ENCODE measurements around the gene ZDHHC19. TPM values are rescaled to one million over a fixed set of nuclear protein-coding genes. Genes with fewer than 3 reads are reported as not detected.
"Not testable (repeated sequence)": the region's sequence is repeated elsewhere in the genome, so short reads cannot be mapped to it uniquely, and the experiment has no call there.

ZDHHC19 gene
- total RNA-seq, 1 donor from 2014 or later: not detected

DNA sequence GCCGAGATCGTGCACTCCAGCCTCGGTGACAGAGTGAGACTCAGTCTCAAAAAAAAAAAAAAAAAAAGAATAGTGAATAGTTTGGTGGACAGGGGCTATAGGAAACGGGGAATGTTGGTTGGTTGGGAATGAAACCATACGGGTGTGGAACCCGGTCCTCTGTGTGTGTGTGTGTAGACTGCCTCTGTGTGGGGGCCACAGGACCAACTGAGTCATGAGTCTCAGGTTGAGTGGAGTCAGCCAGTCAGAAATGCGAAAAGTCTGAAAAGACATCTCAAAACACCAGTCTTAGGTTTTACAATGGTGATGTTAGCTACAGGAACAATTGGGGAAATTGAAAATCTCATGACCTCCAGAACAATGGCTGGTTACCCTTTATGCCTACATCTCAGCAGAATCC, 44.5 kb downstream of the ZDHHC19 start:
- Histone ChIP-seq H3K36me3 (no peaks in the 10 kb centered on the region), H3K27ac (no peak overlapping the region), H3K4me1 (peaks cover 8% of the 10 kb centered on the region), H3K9me3 (no peaks in the 10 kb centered on the region), H3K27me3 (no peaks in the 10 kb centered on the region), H3K4me3 (no peak overlapping the region)
- DNase-seq (ENCODE audit: extremely low spot score in 2 of 2): no peak
- intact Hi-C loops (cut with DNase I): no loop called here
- no peak for TF ChIP-seq POLR2A (IDR thresholded peaks at IDR 0.05)
- TF ChIP-seq, protein P1, sequence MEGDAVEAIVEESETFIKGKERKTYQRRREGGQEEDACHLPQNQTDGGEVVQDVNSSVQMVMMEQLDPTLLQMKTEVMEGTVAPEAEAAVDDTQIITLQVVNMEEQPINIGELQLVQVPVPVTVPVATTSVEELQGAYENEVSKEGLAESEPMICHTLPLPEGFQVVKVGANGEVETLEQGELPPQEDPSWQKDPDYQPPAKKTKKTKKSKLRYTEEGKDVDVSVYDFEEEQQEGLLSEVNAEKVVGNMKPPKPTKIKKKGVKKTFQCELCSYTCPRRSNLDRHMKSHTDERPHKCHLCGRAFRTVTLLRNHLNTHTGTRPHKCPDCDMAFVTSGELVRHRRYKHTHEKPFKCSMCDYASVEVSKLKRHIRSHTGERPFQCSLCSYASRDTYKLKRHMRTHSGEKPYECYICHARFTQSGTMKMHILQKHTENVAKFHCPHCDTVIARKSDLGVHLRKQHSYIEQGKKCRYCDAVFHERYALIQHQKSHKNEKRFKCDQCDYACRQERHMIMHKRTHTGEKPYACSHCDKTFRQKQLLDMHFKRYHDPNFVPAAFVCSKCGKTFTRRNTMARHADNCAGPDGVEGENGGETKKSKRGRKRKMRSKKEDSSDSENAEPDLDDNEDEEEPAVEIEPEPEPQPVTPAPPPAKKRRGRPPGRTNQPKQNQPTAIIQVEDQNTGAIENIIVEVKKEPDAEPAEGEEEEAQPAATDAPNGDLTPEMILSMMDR (IDR thresholded peaks at IDR 0.05): no peak
- TF ChIP-seq POLR2AphosphoS5 (IDR thresholded peaks at IDR 0.05; ENCODE audit: insufficient read depth in 1 of 2, low read depth in 1 of 2): no peak

DNA sequence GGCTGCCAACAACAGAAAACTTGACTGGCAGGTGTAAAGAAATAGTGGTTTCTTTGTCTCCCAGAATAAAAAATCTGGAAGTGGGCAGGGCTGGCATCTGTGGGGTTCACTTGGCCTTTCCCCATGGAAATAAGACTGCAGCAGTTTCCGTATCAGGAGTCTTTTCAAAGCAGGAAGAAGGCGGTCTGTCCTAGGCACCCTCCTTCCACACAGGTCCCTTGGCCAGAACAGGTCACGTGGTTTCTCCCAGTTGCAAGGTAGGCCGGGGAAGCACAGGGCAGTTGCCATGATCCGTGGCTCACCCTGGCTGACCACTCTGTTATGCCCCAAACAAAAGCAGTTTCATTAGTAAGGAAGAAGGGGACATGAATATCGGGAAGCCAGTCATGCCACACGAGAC, 45.4 kb downstream of the ZDHHC19 start:
- Histone ChIP-seq H3K4me3 (no peak overlapping the region), H3K9me3 (no peaks in the 10 kb centered on the region), H3K27ac (no peak overlapping the region), H3K36me3 (no peaks in the 10 kb centered on the region), H3K27me3 (no peaks in the 10 kb centered on the region), H3K4me1 (peaks cover 8% of the 10 kb centered on the region)
- TF ChIP-seq POLR2AphosphoS5 (IDR thresholded peaks at IDR 0.05; ENCODE audit: insufficient read depth in 1 of 2, low read depth in 1 of 2) (no peak), POLR2A (IDR thresholded peaks at IDR 0.05) (no peak)
- TF ChIP-seq, protein P1 (IDR thresholded peaks at IDR 0.05): no peak
- DNase-seq (ENCODE audit: extremely low spot score in 2 of 2): no peak
- intact Hi-C loops (cut with DNase I): no loop called here

DNA sequence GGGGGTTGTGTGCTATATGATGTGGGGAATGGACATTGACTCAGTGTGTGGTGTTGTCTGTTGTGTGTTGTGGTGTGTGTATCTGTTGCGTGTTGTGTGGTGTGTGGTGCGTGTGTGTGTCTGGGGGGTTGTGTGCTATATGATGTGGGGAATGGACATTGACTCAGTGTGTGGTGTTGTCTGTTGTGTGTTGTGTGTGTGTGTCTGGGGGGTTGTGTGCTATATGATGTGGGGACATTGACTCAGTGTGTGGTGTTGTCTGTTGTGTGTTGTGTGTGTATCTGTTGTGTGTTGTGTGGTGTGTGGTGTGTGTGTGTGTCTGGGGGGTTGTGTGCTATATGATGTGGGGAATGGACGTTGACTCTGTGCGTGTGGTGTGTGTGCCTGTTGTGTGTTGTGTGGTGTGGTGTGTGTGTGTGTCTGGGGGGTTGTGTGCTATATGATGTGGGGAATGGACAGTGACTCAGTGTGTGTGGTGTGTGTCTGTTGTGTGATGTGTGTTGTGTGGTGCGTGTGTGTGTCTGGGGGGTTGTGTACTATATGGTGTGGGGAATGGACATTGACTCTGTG, 46.1 kb downstream of the ZDHHC19 start:
- H3K27me3 ChIP-seq; H3K9me3 ChIP-seq; DNase-seq (ENCODE audit: extremely low spot score in 2 of 2); H3K4me1 ChIP-seq; H3K27ac ChIP-seq; H3K4me3 ChIP-seq; intact Hi-C loops (cut with DNase I); H3K36me3 ChIP-seq: not testable (repeated sequence)

DNA sequence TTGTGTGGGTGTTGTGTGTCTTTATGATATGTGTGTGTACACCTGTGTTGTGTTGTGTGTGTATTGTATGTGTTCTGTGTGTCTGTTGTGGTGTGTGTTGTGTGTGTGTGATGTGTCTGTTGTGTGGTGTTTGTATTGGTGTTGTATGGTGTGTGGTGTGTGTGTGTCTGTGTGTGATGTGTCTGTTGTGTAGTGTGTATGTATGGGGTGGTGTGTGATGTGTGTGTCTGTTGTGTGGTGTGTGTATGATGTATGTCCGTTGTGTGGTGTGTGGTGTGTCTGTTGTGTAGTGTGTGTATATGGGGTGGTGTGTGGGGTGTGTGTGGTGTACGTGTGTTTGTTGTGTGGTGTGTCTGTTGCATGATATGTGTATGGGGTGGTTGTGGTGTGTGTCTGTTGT, 46.6 kb downstream of the ZDHHC19 start:
- TF ChIP-seq, protein P1 (IDR thresholded peaks at IDR 0.05): no peak
- TF ChIP-seq POLR2AphosphoS5 (IDR thresholded peaks at IDR 0.05; ENCODE audit: insufficient read depth in 1 of 2, low read depth in 1 of 2): no peak
- TF ChIP-seq POLR2A (IDR thresholded peaks at IDR 0.05): no peak
- H3K27ac ChIP-seq: no peak overlapping the region
- no peaks in the 10 kb centered on the region for H3K9me3 ChIP-seq
- peaks cover 8% of the 10 kb centered on the region for H3K4me1 ChIP-seq
- no peaks in the 10 kb centered on the region for H3K36me3 ChIP-seq
- intact Hi-C loops (cut with DNase I): no loop called here
- H3K4me3 ChIP-seq: no peak overlapping the region
- DNase-seq (ENCODE audit: extremely low spot score in 2 of 2): no peak
- H3K27me3 ChIP-seq: no peaks in the 10 kb centered on the region

DNA sequence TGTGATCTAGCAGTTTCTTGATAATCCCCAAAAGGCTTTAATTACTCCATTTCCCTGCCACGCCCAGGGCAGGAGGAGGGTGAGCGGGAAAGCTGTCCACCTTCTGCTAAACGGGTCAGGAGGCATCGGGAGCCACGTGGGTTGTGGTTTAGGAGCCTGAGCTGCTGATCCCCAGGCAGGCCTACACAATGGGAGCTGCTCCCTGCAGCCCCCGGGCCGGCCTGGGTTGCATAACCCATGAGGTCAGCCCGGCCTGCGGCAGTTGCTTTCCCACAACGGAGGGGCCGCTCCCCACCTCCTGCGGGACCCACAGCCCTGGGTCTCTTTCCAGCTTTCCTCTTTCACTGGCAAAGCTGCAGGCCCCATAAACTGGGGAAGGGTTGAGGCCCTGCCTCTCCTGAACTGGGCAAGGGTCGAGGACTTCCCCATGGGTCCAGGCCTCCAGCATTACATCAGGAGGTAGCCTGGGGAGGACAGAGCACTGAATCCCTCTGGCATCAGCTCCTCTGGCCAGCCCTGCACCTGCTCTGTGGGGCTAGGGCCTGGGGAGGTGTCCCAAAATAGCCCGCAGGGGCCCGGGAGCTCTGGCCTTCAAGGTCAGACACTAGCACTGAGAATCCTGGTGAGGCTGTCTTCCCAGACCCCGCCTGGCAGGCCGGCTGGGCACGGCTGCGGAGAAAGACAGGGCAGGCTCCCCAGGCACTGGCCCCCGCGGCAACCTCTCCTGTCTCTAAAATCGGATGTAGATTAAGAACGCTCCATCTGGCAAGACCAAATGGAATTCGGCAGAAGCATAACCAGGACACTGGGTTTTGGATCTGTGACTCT, 47.3 kb downstream of the ZDHHC19 start:
- intact Hi-C loops (cut with DNase I): no loop called here
- no peak for TF ChIP-seq POLR2AphosphoS5 (IDR thresholded peaks at IDR 0.05; ENCODE audit: insufficient read depth in 1 of 2, low read depth in 1 of 2)
- no peak for TF ChIP-seq POLR2A (IDR thresholded peaks at IDR 0.05)
- TF ChIP-seq, protein P1 (IDR thresholded peaks at IDR 0.05): no peak
- H3K27ac ChIP-seq: no peak overlapping the region

More for the DNA sequence above, 47.3 kb downstream of the ZDHHC19 start:
- Histone ChIP-seq H3K4me1 (peaks cover 8% of the 10 kb centered on the region), H3K36me3 (no peaks in the 10 kb centered on the region), H3K27me3 (no peaks in the 10 kb centered on the region), H3K9me3 (no peaks in the 10 kb centered on the region), H3K4me3 (no peak overlapping the region)
- DNase-seq (ENCODE audit: extremely low spot score in 2 of 2): no peak

Data from vagina (tissue), 2 donors.